ENCODE results near the gene NAGLU.

DNA sequence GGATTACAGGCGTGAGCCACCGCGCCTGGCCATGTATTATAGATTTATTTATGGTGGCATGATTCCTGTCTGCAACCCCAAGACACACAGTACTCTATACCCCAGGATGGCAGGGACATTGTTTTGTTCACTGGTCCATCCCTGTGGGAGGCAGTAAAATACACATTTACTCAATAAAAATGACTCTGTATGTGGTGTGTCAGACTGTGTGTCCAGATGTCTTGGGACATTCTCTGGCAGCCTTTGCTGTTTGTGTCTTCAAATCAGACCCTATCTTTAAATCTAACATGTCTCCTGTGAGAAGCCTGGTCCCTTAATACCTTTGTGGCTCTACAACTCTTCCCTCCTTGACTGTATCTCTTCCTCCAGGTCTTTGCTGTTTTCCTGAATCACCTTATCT lies 24.2 kb downstream of the NAGLU start:
- TF ChIP-seq, protein P1, sequence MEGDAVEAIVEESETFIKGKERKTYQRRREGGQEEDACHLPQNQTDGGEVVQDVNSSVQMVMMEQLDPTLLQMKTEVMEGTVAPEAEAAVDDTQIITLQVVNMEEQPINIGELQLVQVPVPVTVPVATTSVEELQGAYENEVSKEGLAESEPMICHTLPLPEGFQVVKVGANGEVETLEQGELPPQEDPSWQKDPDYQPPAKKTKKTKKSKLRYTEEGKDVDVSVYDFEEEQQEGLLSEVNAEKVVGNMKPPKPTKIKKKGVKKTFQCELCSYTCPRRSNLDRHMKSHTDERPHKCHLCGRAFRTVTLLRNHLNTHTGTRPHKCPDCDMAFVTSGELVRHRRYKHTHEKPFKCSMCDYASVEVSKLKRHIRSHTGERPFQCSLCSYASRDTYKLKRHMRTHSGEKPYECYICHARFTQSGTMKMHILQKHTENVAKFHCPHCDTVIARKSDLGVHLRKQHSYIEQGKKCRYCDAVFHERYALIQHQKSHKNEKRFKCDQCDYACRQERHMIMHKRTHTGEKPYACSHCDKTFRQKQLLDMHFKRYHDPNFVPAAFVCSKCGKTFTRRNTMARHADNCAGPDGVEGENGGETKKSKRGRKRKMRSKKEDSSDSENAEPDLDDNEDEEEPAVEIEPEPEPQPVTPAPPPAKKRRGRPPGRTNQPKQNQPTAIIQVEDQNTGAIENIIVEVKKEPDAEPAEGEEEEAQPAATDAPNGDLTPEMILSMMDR (IDR thresholded peaks at IDR 0.05; ENCODE audit: low read depth, low read length): no peak
- TF ChIP-seq POLR2A (IDR thresholded peaks at IDR 0.05; ENCODE audit: extremely low read depth, insufficient read length): no peak
- TF ChIP-seq, protein P2, sequence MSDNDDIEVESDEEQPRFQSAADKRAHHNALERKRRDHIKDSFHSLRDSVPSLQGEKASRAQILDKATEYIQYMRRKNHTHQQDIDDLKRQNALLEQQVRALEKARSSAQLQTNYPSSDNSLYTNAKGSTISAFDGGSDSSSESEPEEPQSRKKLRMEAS (IDR thresholded peaks at IDR 0.05; ENCODE audit: low read depth, low read length): no peak
